K562 (cell line): ENCODE results near the gene TRMT44. TPM values are rescaled to one million over a fixed set of nuclear protein-coding genes. Genes with fewer than 3 reads are reported as not detected.

ENCODE experiments used
- ATAC-seq: fragments of 200-7000 bp; cut with Tn5 transposase; 3 replicates; pipeline ENCODE4 v1.9.1; 2020; ENCODE audit warnings: moderate library complexity
- BruUV-seq: library from RNA; stranded (reverse); fragments of 400-500 nt; replicated peaks from 2 replicates; lab custom pipeline; 2021; lab: Mats Ljungman, UMichigan
- CTCF ChIA-PET: fragments of 300-600 bp; formaldehyde crosslinking; extraction: SDS; loops from one replicate; lab custom pipeline; 2021; ENCODE audit warnings: low intra/inter-chr PET ratio; lab: Yijun Ruan, JAX
- POLR2A ChIA-PET: fragments of 300-600, 350-650 bp; sonication (Branson Sonifier 250); formaldehyde crosslinking; extraction: SDS; loops from one replicate; lab custom pipeline; 2021; ENCODE audit warnings: antibody characterized with exemption, inconsistent platforms; lab: Yijun Ruan, JAX
- DNase-seq, 4 experiments: peaks; one replicate each; pipeline versions ENCODE4 v3.0.0 to v3.0.0-alpha.2; 2011 to 2018; ENCODE audit warnings: low spot score in 3 of 4, mixed read lengths in 3 of 4; ENCODE audit errors: extremely low read depth in 1 of 4
- FAIRE-seq: peaks from 2 replicates; lab custom pipeline; 2011; peaks lifted over from hg19 to GRCh38; lab: Jason Lieb, UNC
- H2AFZ ChIP-seq: 2 replicates; pipeline ENCODE4 v1.6.0; 2011; ENCODE audit warnings: low read depth, low read length, control low read depth, inconsistent platforms
- H3K27ac ChIP-seq: fragments of 200-600 bp; 3 replicates; pipeline ENCODE4 v1.8.0; 2011; ENCODE audit warnings: low read depth, mild to moderate bottlenecking, control low read depth, inconsistent platforms, low read length, moderate library complexity, mixed read lengths; ENCODE audit errors: extremely low read depth
- H3K27me3 ChIP-seq, 2 experiments: fragments of 300-600 bp in 1 of 2; 2 replicates in 1 of 2; 3 replicates in 1 of 2; pipeline versions ENCODE4 v1.6.0 to v1.8.0; 2011; ENCODE audit warnings: inconsistent platforms in 2 of 2, low read length in 2 of 2, mild to moderate bottlenecking in 1 of 2, mixed read lengths in 1 of 2, moderate library complexity in 1 of 2; ENCODE audit not compliant: control insufficient read depth in 2 of 2, insufficient read depth in 2 of 2
- H3K36me3 ChIP-seq: fragments of 300-600 bp; 3 replicates; pipeline ENCODE4 v1.8.0; 2011; ENCODE audit warnings: mild to moderate bottlenecking, low read length, inconsistent platforms; ENCODE audit not compliant: control insufficient read depth, insufficient read depth
- H3K4me1 ChIP-seq, 2 experiments: fragments of 200-600 bp in 1 of 2; replicated peaks in 1 of 2; 2 replicates in 1 of 2; 3 replicates in 1 of 2; pipeline versions ENCODE4 v1.5.1 to v1.8.0; 2011; ENCODE audit warnings: inconsistent platforms in 2 of 2, low read length in 2 of 2, mild to moderate bottlenecking in 1 of 2, mixed read lengths in 1 of 2, moderate library complexity in 1 of 2; ENCODE audit not compliant: control insufficient read depth in 2 of 2, insufficient read depth in 2 of 2
- H3K4me2 ChIP-seq: 2 replicates; pipeline ENCODE4 v1.6.1; 2011; ENCODE audit warnings: low read length, control low read depth, inconsistent platforms, mixed read lengths; ENCODE audit not compliant: insufficient read depth
- H3K4me3 ChIP-seq: fragments of 200-600 bp; sonication (generic), shearing (Covaris generic); 2 replicates; pipeline ENCODE4 v1.5.1; 2016; ENCODE audit warnings: control low read depth, inconsistent platforms
- H3K79me2 ChIP-seq: fragments of 200-600 bp; 3 replicates; pipeline ENCODE4 v1.8.0; 2011; ENCODE audit warnings: low read length, inconsistent platforms; ENCODE audit not compliant: control insufficient read depth, insufficient read depth
- H3K9ac ChIP-seq, 2 experiments: 2 replicates each; pipeline versions ENCODE4 v1.6.0 to v1.6.1; 2011; ENCODE audit warnings: low read depth in 2 of 2, low read length in 2 of 2, control low read depth in 1 of 2, inconsistent platforms in 1 of 2, mild to moderate bottlenecking in 1 of 2, mixed read lengths in 1 of 2; ENCODE audit not compliant: insufficient read depth in 1 of 2
- H3K9me1 ChIP-seq: one replicate; pipeline ENCODE4 v1.6.0; 2011; ENCODE audit warnings: inconsistent platforms, mild to moderate bottlenecking, low read length, moderate library complexity; ENCODE audit not compliant: control insufficient read depth, insufficient read depth
- H3K9me3 ChIP-seq: replicated peaks from 2 replicates; pipeline ENCODE4 v1.5.1; 2011; ENCODE audit warnings: low read depth, low read length, inconsistent platforms; ENCODE audit not compliant: control insufficient read depth, insufficient read depth
- H4K20me1 ChIP-seq: replicated peaks from 2 replicates; pipeline ENCODE4 v1.6.1; 2011; ENCODE audit warnings: low read length, inconsistent platforms, mixed read lengths; ENCODE audit not compliant: control insufficient read depth, insufficient read depth
- NR3C1 ChIP-seq: sonication (generic); formaldehyde crosslinking; IDR thresholded peaks from 2 replicates; pipeline ENCODE4 v1.8.1; 2022; ENCODE audit warnings: missing genetic modification reagents
- PHB ChIP-seq: fragments of 250-450 bp; sonication (Bioruptor Pico); IDR thresholded peaks from 2 replicates; pipeline ENCODE4 v1.5.0; 2021
- RB1 ChIP-seq: fragments of 450-650 bp; IDR thresholded peaks from 2 replicates; pipeline ENCODE4 v1.6.1; 2017; ENCODE audit warnings: low read depth, mild to moderate bottlenecking
- TAF7 ChIP-seq: fragments of 450-650 bp; IDR thresholded peaks from 2 replicates; pipeline ENCODE4 v1.6.1; 2016; ENCODE audit warnings: missing genetic modification characterization, missing compliant biosample characterization
- TBP ChIP-seq: optimal IDR thresholded peaks from 2 replicates; pipeline ENCODE3; 2011; ENCODE audit warnings: low read depth, low read length, improper control_type of control experiment
- ZFP91 ChIP-seq: sonication (generic); formaldehyde crosslinking; IDR thresholded peaks from 2 replicates; pipeline ENCODE4 v1.8.0; 2022; ENCODE audit warnings: mild to moderate bottlenecking, missing genetic modification reagents
- WGBS: fragments of 100-300 bp; shearing (Covaris generic); methylation state at CpG from one replicate; pipeline ENCODE4 v1.1.6; 2016; ENCODE audit warnings: low coverage, mixed read lengths; ENCODE audit not compliant: insufficient coverage; ENCODE audit errors: missing lambda C conversion rate; 5-methylcytosine and 5-hydroxymethylcytosine counted together
- in situ Hi-C: fragments of 300-500 bp; cut with MboI; formaldehyde crosslinking; loops from 4 replicates; pipeline ENCODE4 v1.15.0; 2018; ENCODE audit warnings: inconsistent platforms, mixed read lengths
- intact Hi-C: fragments of 100-400 bp; cut with micrococcal nuclease; formaldehyde crosslinking; loops from 2 replicates; pipeline ENCODE4 v1.14.2; 2022
- polyA plus RNA-seq, 8 experiments: library from polyadenylated mRNA; depleted of rRNA in 4 of 8; stranded (reverse) in 5 of 8; unstranded in 3 of 8; fragments of >200 nt; fragmentation: Nextera tagmentation in 2 of 8; fragmentation: Illumina TruSeq in 1 of 8; extraction: Ambion mirVana in 2 of 8; extraction: Trizol in 1 of 8; gene quantifications; 2 replicates each; pipeline versions ENCODE4 v1.2.1 to v1.2.3, GENCODE V29; 2011 to 2014; ENCODE audit warnings: inconsistent platforms in 1 of 8, missing spikeins in 1 of 8
- total RNA-seq, 7 experiments: library from RNA; depleted of rRNA in 6 of 7; stranded (reverse); fragments of >200 nt in 6 of 7; fragmentation: Illumina TruSeq in 2 of 7; extraction: Trizol in 2 of 7; gene quantifications; 2 replicates each; pipeline versions ENCODE4 v1.2.1 to v1.2.3, GENCODE V29; 2011 to 2021; ENCODE audit warnings: low replicate concordance in 1 of 7
- TF ChIP-seq, protein P1 (sequence below), 2 experiments: fragments of 450-650 bp in 1 of 2; IDR thresholded peaks; 2 replicates each; pipeline ENCODE4 v1.6.1; 2011 to 2017; ENCODE audit warnings: low read depth in 2 of 2, antibody characterized with exemption in 1 of 2, borderline replicate concordance in 1 of 2, low read length in 1 of 2, mild to moderate bottlenecking in 1 of 2, mixed read lengths in 1 of 2; ENCODE audit not compliant: control insufficient read depth in 1 of 2
- TF ChIP-seq, protein P2 (sequence below): sonication (generic); formaldehyde crosslinking; IDR thresholded peaks from 2 replicates; pipeline ENCODE4 v1.8.0; 2022; ENCODE audit warnings: missing genetic modification reagents, mild to moderate bottlenecking, moderate library complexity, borderline replicate concordance

The TRMT44 gene
- total and polyA plus RNA-seq, 9 of the 15 experiments (the other 6 are each of a cell fraction or from before 2014, with no cell fraction given): 1.2 to 18.6 (median 10.0) TPM

GRCh38 chr4:8392591-8393190 lies 47.9 kb upstream of the TRMT44 start (continued):
- TF ChIP-seq, protein P1, sequence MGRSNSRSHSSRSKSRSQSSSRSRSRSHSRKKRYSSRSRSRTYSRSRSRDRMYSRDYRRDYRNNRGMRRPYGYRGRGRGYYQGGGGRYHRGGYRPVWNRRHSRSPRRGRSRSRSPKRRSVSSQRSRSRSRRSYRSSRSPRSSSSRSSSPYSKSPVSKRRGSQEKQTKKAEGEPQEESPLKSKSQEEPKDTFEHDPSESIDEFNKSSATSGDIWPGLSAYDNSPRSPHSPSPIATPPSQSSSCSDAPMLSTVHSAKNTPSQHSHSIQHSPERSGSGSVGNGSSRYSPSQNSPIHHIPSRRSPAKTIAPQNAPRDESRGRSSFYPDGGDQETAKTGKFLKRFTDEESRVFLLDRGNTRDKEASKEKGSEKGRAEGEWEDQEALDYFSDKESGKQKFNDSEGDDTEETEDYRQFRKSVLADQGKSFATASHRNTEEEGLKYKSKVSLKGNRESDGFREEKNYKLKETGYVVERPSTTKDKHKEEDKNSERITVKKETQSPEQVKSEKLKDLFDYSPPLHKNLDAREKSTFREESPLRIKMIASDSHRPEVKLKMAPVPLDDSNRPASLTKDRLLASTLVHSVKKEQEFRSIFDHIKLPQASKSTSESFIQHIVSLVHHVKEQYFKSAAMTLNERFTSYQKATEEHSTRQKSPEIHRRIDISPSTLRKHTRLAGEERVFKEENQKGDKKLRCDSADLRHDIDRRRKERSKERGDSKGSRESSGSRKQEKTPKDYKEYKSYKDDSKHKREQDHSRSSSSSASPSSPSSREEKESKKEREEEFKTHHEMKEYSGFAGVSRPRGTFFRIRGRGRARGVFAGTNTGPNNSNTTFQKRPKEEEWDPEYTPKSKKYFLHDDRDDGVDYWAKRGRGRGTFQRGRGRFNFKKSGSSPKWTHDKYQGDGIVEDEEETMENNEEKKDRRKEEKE (IDR thresholded peaks at IDR 0.05; ENCODE audit: borderline replicate concordance in 1 of 2, control insufficient read depth in 1 of 2, low read depth in 2 of 2, low read length in 1 of 2): no peak
- TF ChIP-seq PHB (CRISPR knock-in tag) (no peak), TAF7 (tag) (no peak), RB1 (no peak), NR3C1 (CRISPR knock-in tag) (no peak), TBP (peak; percentile 94)
- TF ChIP-seq, all 486 proteins: peak for 3

DNA sequence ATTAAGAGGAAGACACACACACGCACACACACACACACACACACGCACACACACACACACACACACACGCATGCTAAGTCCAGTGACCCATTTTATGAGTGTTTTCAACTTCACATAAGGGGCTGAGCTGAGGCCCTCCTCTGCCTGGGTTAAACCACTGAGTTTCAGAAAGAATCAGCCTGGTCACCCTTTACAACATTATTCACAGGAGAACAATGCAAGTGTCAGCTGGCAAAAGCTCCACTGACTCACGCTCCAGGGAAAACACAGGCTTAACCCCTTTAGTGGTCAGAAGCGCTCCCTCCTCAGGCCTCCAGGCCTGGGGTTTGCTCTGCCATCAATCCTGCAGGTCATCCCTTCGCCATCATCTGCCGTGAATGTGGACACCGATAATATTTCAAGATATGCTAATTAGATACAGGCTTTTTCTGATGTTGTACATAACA lies 47.0 kb upstream of the TRMT44 start:
- ATAC-seq: no peak
- in situ Hi-C loops: no loop called here
- DNase-seq: no peak
- no peak for FAIRE-seq
- Histone ChIP-seq H3K9ac (no peak overlapping the region; a peak in 1 of 4 replicates), H3K9me1 (no peaks in the 10 kb centered on the region), H3K36me3 (no peaks in the 10 kb centered on the region), H3K27ac (no peak overlapping the region), H3K79me2 (no peaks in the 10 kb centered on the region), H3K27me3 (no peaks in the 10 kb centered on the region), H2AFZ (no peak overlapping the region), H3K4me3 (no peak overlapping the region), H4K20me1 (0 out of 2 replicates have a peak, but pooled peaks cover 3% of the 10 kb centered on the region), H3K4me1 (no peaks in the 10 kb centered on the region), H3K9me3 (no peaks in the 10 kb centered on the region), H3K4me2 (no peak overlapping the region)
- TF ChIP-seq ZFP91 (CRISPR knock-in tag): no peak
- TF ChIP-seq, protein P2, sequence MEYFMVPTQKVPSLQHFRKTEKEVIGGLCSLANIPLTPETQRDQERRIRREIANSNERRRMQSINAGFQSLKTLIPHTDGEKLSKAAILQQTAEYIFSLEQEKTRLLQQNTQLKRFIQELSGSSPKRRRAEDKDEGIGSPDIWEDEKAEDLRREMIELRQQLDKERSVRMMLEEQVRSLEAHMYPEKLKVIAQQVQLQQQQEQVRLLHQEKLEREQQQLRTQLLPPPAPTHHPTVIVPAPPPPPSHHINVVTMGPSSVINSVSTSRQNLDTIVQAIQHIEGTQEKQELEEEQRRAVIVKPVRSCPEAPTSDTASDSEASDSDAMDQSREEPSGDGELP (CRISPR knock-in tag): 0 out of 2 replicates have a peak, but pooled peaks have one; percentile 15
- no TSS peak for BruUV-seq
- POLR2A ChIA-PET: interaction anchor here (0.6 kb wide), 1 partner anchor 18 kb away, joined by 3 read pairs; no protein-coding TSS in a partner anchor
- CTCF ChIA-PET: no interaction called here
- WGBS: 57% methylated on average over 7 of the region's 8 CpGs
- intact Hi-C loops: no loop called here
